Activated naive CD4-positive, alpha-beta T cell (primary cell): ENCODE data around the gene ERC1.

Source experiments
- DNase-seq, 4 experiments: peaks; one replicate each; lab custom pipeline; 2025; lab: John Stamatoyannopoulos, UW

The ERC1 gene

GRCh38 chr12:990661-991349, at the start of gene ERC1:
Gene ERC1, plus strand, starts transcription at chr12:991223. Its CDS starts 36,681 bp downstream, at chr12:1027904.
- peak; percentile 52 to 85 (median 68) for DNase-seq

- no peak for DNase-seq
These were observed 48.0 kb upstream of the ERC1 start for GRCh38 chr12:943051-943450.

- no peak for DNase-seq
These were observed 46.8 kb upstream of the ERC1 start for GRCh38 chr12:944211-944610.

DNA sequence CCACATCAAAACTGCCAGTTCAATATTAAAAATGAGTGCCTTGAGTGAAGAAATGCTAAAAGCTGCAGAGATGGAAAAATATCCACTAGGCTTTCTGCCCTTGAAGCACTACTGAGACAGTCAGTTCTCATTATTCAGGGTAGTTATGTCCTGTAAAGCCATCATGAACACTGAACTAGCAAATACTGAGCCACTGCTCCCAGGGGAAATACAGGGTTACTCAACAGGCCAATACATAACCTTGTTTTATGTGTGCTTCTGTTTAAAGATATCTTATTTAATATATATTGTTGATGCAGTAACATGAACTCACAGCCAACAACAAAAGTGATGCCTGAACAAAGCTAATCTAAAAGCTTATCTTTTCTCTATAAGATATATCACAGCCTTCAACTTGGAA, 44.8 kb upstream of the ERC1 start:
- no peak for DNase-seq

- no peak for DNase-seq
These were observed 44.4 kb upstream of the ERC1 start for GRCh38 chr12:946631-947030.

DNA sequence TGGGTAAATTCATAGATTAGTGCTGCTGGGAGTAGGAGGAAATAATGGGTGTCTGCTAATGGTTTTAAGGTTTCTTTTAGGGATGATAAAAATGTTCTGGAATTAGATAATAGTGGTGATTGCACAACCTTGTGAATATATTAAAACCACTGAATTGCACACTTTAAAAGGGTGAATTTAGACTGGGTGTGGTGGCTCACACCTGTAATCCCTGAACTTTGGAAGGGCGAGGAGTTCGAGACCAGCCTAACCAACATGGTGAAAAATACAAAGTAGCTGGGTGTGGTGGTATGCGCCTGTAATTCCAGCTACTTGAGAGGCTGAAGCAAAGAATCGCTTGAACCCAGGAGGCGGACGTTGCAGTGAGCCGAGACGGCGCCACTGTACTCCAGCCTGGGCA, 42.8 kb upstream of the ERC1 start:
- DNase-seq, result no peak

DNA sequence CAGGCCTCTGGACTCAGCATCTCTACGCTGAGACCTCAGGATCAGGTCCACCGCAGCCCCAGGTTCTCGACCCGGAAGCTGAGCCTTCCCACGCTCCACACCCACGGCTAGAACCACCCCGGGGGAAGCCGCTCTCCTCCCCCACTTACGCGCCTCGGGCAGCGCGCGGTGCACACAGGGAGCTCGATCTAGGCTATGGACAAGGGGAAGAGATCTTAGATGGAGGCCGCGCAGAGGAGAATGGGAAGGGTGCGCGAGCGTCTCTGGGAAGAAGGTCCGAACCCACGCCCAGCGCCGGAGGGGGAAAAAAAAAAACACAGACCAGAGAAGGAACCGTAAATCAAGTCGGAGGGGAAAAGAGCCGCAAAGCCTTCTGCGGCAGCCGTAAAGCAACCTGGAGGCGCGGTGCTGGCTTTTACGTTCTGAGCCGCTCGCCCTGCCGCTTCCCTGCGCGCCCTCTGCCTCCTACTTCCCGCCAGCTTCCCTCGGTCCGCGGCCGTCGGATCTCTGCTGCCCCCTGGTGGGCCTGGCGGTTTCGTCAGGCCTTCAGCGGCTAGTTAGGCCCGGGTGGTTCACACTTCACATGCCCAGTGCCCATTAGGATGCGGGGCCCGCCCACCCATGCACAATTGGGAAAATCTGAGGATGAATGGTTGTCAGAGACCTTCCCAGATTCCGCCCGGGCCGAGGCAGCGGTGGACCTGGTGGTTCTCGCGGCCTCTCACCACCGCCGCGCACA, 41.4 kb upstream of the ERC1 start, which contains the start of gene RAD52:
RAD52 (minus strand) TSS at position 242 of the 739 bp plus-strand sequence. CDS start 16,636 bp downstream, outside the sequence.
- DNase-seq, result peak; percentile 96 to 97 (median 97)

- no peak for DNase-seq
These were observed 39.8 kb upstream of the ERC1 start for GRCh38 chr12:951176-951575.

- DNase-seq, result no peak
These were observed 37.2 kb upstream of the ERC1 start for GRCh38 chr12:953776-954175.

DNA sequence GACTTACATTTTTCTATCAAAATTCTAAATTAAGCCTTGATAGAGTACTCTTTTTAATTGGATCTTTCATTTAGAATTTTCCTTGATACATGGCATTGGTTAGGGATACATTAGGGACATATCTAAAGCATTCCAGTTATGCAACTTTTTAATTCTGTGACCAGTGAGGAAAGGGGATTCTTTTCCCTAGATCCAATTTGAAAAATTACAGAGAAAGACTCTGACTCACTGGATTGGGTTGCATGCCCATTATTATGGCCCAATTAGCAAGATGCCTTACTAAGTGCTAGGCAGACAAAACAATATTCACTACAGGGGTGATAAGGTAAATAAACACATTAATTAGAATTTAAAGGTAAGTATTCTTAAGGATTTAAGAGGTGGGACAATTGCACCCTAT, 36.3 kb upstream of the ERC1 start:
- no peak for DNase-seq

DNA sequence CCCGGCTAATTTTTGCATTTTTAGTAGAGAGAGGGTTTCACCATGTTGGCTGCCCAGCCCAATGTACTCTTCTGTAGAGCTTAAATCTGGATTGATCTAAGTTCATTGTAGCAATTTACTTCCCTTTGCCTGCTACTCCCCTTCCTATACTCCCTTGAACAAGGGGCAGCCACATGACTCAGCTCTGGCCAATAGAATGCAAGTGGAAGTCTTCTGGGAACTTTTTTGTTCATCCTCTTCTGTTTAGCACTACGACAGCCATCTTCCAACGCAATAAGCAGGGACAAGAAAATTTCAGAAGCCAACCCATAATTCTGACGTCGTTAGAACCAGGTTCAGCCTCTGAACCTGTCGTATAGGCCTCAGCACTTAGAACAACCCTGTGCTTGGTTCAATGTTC, 35.1 kb upstream of the ERC1 start:
- no peak for DNase-seq

DNA sequence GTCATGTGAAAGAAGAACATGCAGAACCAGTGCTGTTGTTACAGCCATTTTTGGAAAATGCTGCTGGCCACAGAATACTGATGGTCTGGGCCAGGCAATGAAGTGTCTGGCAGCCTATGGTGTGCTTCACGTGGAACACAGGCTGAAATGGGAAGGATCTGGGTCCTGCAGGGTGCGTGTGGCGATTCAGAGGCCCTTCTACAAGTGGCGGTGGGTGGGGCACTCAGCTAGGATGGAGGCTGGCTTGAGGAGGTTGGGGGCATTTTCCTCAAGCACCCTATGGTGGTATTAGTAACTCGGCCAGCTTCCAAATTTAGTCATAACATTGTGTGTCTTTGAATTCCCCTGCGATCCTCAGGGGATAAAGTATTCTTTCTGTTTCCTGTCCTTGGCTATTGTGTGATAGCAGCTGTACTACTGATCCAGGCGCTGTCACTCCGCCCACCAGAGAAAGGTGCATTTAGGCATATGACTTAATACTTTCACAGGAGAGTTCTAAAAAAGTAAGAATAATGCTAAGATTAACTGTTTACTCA, 32.4 kb upstream of the ERC1 start:
- no peak for DNase-seq

DNA sequence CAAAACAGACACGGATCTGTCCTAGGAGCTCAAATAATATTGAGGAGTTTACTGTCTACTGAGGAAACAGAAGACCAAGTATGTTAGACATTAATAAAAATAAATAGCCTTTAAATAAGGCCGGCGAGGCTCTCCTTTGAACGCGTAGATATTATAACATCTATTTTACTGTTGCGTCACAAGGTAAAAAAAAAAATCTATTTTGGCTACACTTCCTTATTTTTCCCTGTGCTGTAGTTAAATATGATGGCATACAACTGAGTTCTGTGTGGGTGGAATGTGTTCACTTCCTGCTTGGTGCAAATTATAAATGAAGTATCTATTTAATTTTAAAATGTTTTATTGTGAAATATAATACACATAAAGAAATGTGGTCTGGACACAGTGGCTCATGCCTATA, 24.3 kb upstream of the ERC1 start:
- no peak for DNase-seq

- DNase-seq, result no peak
These were observed 23.4 kb upstream of the ERC1 start for GRCh38 chr12:967641-968040.

- no peak for DNase-seq
These were observed 22.5 kb upstream of the ERC1 start for GRCh38 chr12:968545-968944.

DNA sequence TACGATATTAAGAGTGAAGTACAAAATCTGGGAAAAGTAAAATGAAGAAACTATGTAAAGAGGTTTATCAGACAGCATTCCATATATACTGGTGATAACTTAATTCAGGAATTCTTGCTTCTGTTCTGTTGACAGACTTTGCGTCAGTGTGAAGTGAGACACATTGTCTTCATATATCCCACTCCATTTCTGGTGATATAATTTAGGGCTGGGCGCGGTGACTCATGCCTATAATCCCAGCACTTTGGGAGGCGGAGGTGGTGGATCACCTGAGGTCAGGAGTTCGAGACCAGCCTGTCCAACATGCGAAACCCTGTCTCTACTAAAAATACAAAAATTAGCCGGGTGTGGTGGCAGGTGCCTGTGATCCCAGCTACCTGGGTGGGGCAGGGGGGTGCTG, 21.2 kb upstream of the ERC1 start:
- DNase-seq, result no peak

DNA sequence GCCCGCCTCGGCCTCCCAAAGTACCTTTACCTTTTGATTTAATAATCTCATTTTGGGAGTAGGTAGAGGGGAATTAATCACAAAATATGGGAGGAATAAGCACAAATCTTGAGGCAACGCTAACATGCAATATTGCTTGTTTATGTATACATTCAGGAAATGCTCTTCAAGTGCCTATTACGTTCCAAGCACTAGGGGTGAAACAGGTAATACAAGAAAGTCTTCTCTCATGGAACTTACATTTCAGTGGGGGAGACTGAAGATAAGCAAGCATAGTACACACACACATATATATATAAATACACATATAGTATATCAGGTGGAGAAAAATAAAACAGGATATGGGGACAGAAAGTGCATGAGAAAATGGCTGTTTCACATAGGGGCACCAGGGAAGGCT, 19.0 kb upstream of the ERC1 start:
- DNase-seq, result no peak

DNA sequence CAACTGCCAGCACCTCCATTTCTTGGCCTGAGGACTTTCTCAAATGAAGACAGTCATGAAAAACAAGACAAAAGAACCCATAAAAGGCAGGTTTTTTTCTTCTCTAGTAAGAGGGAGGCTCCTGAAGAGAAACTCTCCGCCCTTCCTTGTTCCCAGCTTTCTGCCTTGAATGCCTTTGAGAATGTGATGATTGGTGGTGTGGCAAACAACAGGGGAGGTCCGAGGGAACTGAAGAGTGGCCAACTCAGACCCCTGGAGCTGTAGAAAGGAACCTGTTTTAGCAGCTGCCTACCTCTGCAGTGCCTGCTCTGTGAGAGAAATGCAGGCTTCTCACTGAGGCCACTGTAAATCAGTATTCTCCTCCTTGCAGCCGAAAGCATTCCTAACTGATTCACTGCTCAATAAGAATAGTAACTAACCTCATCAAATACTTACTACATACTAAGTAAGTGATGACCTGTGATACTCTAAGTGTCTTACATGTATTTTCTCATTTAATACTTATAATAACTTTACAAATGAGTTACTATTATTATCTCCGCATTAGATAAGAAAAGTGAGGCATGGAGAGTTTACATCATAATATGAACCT, 16.7 kb upstream of the ERC1 start:
- DNase-seq, result no peak

GRCh38 chr12:976644-977043, 14.4 kb upstream of the ERC1 start:
- no peak for DNase-seq

DNA sequence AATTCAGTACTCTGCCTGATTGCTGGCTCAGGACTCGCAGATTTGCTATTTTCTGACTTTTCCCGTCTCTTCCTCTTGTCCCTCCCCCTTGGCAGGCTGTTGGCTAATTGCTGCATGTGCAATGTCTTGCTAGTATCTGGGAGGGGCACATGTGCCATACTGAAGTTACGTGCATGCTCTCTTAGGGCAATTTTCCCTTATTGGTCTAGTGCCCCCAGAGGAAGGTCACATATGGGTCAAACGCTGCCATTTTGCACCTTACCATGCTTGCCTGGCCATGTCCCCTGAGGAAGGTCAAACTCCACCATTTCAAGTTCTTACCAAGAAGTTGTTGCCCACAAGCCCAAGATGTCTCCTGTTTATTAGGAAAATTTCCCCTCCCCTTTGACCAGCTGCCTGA, 13.9 kb upstream of the ERC1 start:
- DNase-seq, result no peak

DNA sequence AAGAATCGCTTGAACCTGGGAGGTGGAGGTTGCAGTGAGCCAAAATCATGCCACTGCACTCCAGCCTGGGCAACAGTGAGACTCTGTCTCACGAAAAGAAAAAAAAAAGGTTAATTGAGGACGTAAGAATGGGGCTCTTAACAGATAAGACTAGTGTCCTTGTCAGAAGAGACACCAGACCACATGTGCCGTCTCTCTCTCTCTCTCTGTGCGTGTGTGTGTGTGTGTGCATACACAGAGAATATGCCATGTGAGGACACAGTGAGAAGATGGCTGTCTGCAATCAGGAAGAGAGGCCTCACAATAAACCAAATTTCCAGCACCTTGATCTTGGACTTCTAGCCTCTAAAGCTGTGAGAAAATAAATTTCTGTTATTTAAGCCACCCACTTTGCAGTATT, 11.7 kb upstream of the ERC1 start:
- no peak for DNase-seq

- DNase-seq, result no peak
These were observed 9.7 kb upstream of the ERC1 start for GRCh38 chr12:981176-981828.
